SK-N-SH treated with all-trans-retinoic acid at 6 μM for 48 hours (cell line): ENCODE measurements around the gene SH2D2A.

Experiments
- ATAC-seq: fragments of 200-7000 bp; cut with Tn5 transposase; 3 replicates; pipeline ENCODE4 v1.9.1; 2020; ENCODE audit warnings: mild to moderate bottlenecking, moderate library complexity
- ARNTL ChIP-seq: fragments of 450-650 bp; formaldehyde crosslinking; IDR thresholded peaks from 2 replicates; pipeline ENCODE4 v1.5.0; 2020; ENCODE audit warnings: low read depth, mild to moderate bottlenecking, moderate library complexity, borderline replicate concordance
- CREB5 ChIP-seq: fragments of 250-450 bp; sonication (Bioruptor Pico); IDR thresholded peaks from 2 replicates; pipeline ENCODE4 v1.5.1; 2020; ENCODE audit warnings: low read depth, mild to moderate bottlenecking, moderate library complexity
- CSDC2 ChIP-seq: fragments of 250-450 bp; sonication (Bioruptor Pico); IDR thresholded peaks from 2 replicates; pipeline ENCODE4 v1.5.0; 2020; ENCODE audit warnings: mild to moderate bottlenecking, moderate library complexity
- CSRNP3 ChIP-seq: fragments of 250-450 bp; sonication (Bioruptor Pico); IDR thresholded peaks from 2 replicates; pipeline ENCODE4 v1.5.1; 2021; ENCODE audit warnings: mild to moderate bottlenecking, moderate library complexity
- ESRRG ChIP-seq: fragments of 250-450 bp; sonication (Bioruptor Pico); IDR thresholded peaks from 2 replicates; pipeline ENCODE4 v1.6.1; 2021; ENCODE audit warnings: mild to moderate bottlenecking
- GLIS3 ChIP-seq: fragments of 250-450 bp; sonication (Bioruptor Pico); IDR thresholded peaks from 2 replicates; pipeline ENCODE4 v1.5.0; 2020; ENCODE audit warnings: mild to moderate bottlenecking, moderate library complexity
- ISL1 ChIP-seq: fragments of 250-450 bp; sonication (Bioruptor Pico); IDR thresholded peaks from 2 replicates; pipeline ENCODE4 v2.1.2; 2022; ENCODE audit warnings: mild to moderate bottlenecking, moderate library complexity
- OSR1 ChIP-seq: fragments of 250-450 bp; sonication (Bioruptor Pico); IDR thresholded peaks from 2 replicates; pipeline ENCODE4 v1.8.0; 2022; ENCODE audit warnings: moderate library complexity, mild to moderate bottlenecking, inconsistent platforms
- PATZ1 ChIP-seq: fragments of 250-450 bp; sonication (Bioruptor Pico); IDR thresholded peaks from 2 replicates; pipeline ENCODE4 v1.8.0; 2020; ENCODE audit warnings: mild to moderate bottlenecking, moderate library complexity, borderline replicate concordance
- POU6F1 ChIP-seq: fragments of 250-450 bp; sonication (Bioruptor Pico); IDR thresholded peaks from 2 replicates; pipeline ENCODE4 v1.8.0; 2021; ENCODE audit warnings: low read depth, mild to moderate bottlenecking, moderate library complexity, borderline replicate concordance
- PPARA ChIP-seq: fragments of 250-450 bp; sonication (Bioruptor Pico); IDR thresholded peaks from 2 replicates; pipeline ENCODE4 v1.5.0; 2020; ENCODE audit warnings: mild to moderate bottlenecking, borderline replicate concordance
- SNAI2 ChIP-seq: fragments of 250-450 bp; sonication (Bioruptor Pico); IDR thresholded peaks from 2 replicates; pipeline ENCODE4 v1.5.0; 2020; ENCODE audit warnings: mild to moderate bottlenecking, moderate library complexity
- TCF4 ChIP-seq: fragments of 250-450 bp; sonication (Bioruptor Pico); IDR thresholded peaks from 2 replicates; pipeline ENCODE4 v1.8.0; 2021; ENCODE audit warnings: mild to moderate bottlenecking, moderate library complexity, borderline replicate concordance
- TOX ChIP-seq: fragments of 250-450 bp; sonication (Bioruptor Pico); IDR thresholded peaks from 2 replicates; pipeline ENCODE4 v1.8.0; 2021; ENCODE audit warnings: mild to moderate bottlenecking, moderate library complexity, borderline replicate concordance
- TSHZ2 ChIP-seq: fragments of 250-450 bp; sonication (Bioruptor Pico); IDR thresholded peaks from 2 replicates; pipeline ENCODE4 v1.5.0; 2020; ENCODE audit warnings: mild to moderate bottlenecking, moderate library complexity
- ZFP3 ChIP-seq: fragments of 250-450 bp; sonication (Bioruptor Pico); IDR thresholded peaks from 2 replicates; pipeline ENCODE4 v1.5.0; 2020; ENCODE audit warnings: mild to moderate bottlenecking, moderate library complexity
- ZFP30 ChIP-seq: fragments of 450-650 bp; formaldehyde crosslinking; IDR thresholded peaks from 2 replicates; pipeline ENCODE4 v1.5.0; 2022; ENCODE audit warnings: mild to moderate bottlenecking, moderate library complexity
- ZNF565 ChIP-seq: fragments of 450-650 bp; formaldehyde crosslinking; conservative IDR thresholded peaks from 2 replicates; pipeline ENCODE4 v1.5.0; 2020; ENCODE audit warnings: low read depth, mild to moderate bottlenecking, moderate library complexity
- ZNF70 ChIP-seq: fragments of 450-650 bp; formaldehyde crosslinking; IDR thresholded peaks from 2 replicates; pipeline ENCODE4 v1.5.0; 2020; ENCODE audit warnings: mild to moderate bottlenecking, moderate library complexity
- ZNF8 ChIP-seq: fragments of 450-650 bp; formaldehyde crosslinking; IDR thresholded peaks from 2 replicates; pipeline ENCODE4 v1.5.0; 2020; ENCODE audit warnings: mild to moderate bottlenecking, moderate library complexity

Gene SH2D2A

GRCh38 chr1:156844638-156845037 is 28.0 kb upstream of the SH2D2A start:
- no peak for TF ChIP-seq ISL1 (CRISPR knock-in tag)
- TF ChIP-seq GLIS3 (CRISPR knock-in tag): no peak
- no peak for TF ChIP-seq SNAI2
- no peak for TF ChIP-seq POU6F1 (CRISPR knock-in tag)
- no peak for TF ChIP-seq TSHZ2 (CRISPR knock-in tag)
- no peak for TF ChIP-seq ZFP3 (CRISPR knock-in tag)
- no peak for TF ChIP-seq PATZ1
- no peak for TF ChIP-seq CSDC2 (CRISPR knock-in tag)
- no peak for TF ChIP-seq PPARA (CRISPR knock-in tag)
- TF ChIP-seq ARNTL (CRISPR knock-in tag): no peak
- no peak for TF ChIP-seq ZFP30 (CRISPR knock-in tag)
- TF ChIP-seq TOX: no peak
- no peak for TF ChIP-seq ZNF565 (CRISPR knock-in tag)
- TF ChIP-seq CSRNP3 (CRISPR knock-in tag): no peak
- no peak for TF ChIP-seq ESRRG (CRISPR knock-in tag)
- TF ChIP-seq ZNF8: no peak
- no peak for TF ChIP-seq TCF4 (CRISPR knock-in tag)
- no peak for TF ChIP-seq ZNF70 (CRISPR knock-in tag)
- no peak for ATAC-seq

GRCh38 chr1:156844102-156844501 is 27.5 kb upstream of the SH2D2A start:
- no peak for TF ChIP-seq ZNF70 (CRISPR knock-in tag)
- TF ChIP-seq GLIS3 (CRISPR knock-in tag): no peak
- TF ChIP-seq TOX: no peak
- no peak for TF ChIP-seq OSR1 (CRISPR knock-in tag)
- TF ChIP-seq, all 23 proteins: peak for 0
- ATAC-seq: no peak

- no peak for ATAC-seq
- TF ChIP-seq ZNF70 (CRISPR knock-in tag): no peak
- TF ChIP-seq ZFP30 (CRISPR knock-in tag): no peak
- no peak for TF ChIP-seq OSR1 (CRISPR knock-in tag)
- TF ChIP-seq POU6F1 (CRISPR knock-in tag): no peak
- TF ChIP-seq CREB5: no peak
- TF ChIP-seq ARNTL (CRISPR knock-in tag): no peak
- TF ChIP-seq SNAI2: no peak
- no peak for TF ChIP-seq CSRNP3 (CRISPR knock-in tag)
- no peak for TF ChIP-seq TCF4 (CRISPR knock-in tag)
- TF ChIP-seq CSDC2 (CRISPR knock-in tag): no peak
- TF ChIP-seq ZNF8: no peak
- TF ChIP-seq ZFP3 (CRISPR knock-in tag): no peak
- no peak for TF ChIP-seq TOX
- no peak for TF ChIP-seq GLIS3 (CRISPR knock-in tag)
- TF ChIP-seq ISL1 (CRISPR knock-in tag): no peak
These were observed 26.1 kb upstream of the SH2D2A start for GRCh38 chr1:156842618-156843300.
